ENCODE measurements around the gene RDX. TPM values are rescaled to one million over a fixed set of nuclear protein-coding genes. Genes with fewer than 3 reads are reported as not detected.

RDX gene
- total RNA-seq, 4 donors from 2014 or later, result 8.3 to 113 (median 13.7) TPM

- Histone ChIP-seq H3K4me1 (no peaks in the 10 kb centered on the region), H3K4me3 (no peak overlapping the region), H3K9me3 (no peaks in the 10 kb centered on the region), H3K27me3 (no peaks in the 10 kb centered on the region), H3K27ac (no peak overlapping the region), H3K36me3 (peaks cover 0 to 7% (median 0%) of the 10 kb centered on the region in 3 donors)
- TF ChIP-seq CTCF (IDR thresholded peaks at IDR 0.05) (no peak), POLR2A (IDR thresholded peaks at IDR 0.05) (no peak)
- DNase-seq, result no peak
Measured at GRCh38 chr11:110169738-110170137, 126.7 kb downstream of the RDX start.

GRCh38 chr11:110168033-110168803 lies 128.2 kb downstream of the RDX start:
- Histone ChIP-seq H3K9me3 (no peaks in the 10 kb centered on the region), H3K4me3 (no peak overlapping the region), H3K4me1 (no peaks in the 10 kb centered on the region), H3K36me3 (peaks cover 0 to 15% (median 0%) of the 10 kb centered on the region in 3 donors), H3K27me3 (no peaks in the 10 kb centered on the region), H3K27ac (no peak overlapping the region)
- TF ChIP-seq CTCF (IDR thresholded peaks at IDR 0.05), result no peak
- TF ChIP-seq POLR2A (IDR thresholded peaks at IDR 0.05), result no peak
- DNase-seq, result no peak

GRCh38 chr11:110165039-110165925 lies 131.1 kb downstream of the RDX start:
- no peak for TF ChIP-seq CTCF (IDR thresholded peaks at IDR 0.05)

GRCh38 chr11:110162216-110162615 lies 134.2 kb downstream of the RDX start:
- no peak overlapping the region for H3K4me3 ChIP-seq
- no peaks in the 10 kb centered on the region for H3K9me3 ChIP-seq
- no peak for TF ChIP-seq CTCF (IDR thresholded peaks at IDR 0.05)
- no peak for TF ChIP-seq POLR2A (IDR thresholded peaks at IDR 0.05)
- H3K4me1 ChIP-seq, result no peaks in the 10 kb centered on the region
- H3K27me3 ChIP-seq, result no peaks in the 10 kb centered on the region
- peaks cover 0 to 33% (median 0%) of the 10 kb centered on the region in 3 donors for H3K36me3 ChIP-seq
- no peak overlapping the region for H3K27ac ChIP-seq
- no peak for DNase-seq

More at GRCh38 chr11:110165039-110165925, 131.1 kb downstream of the RDX start:
- H3K9me3 ChIP-seq, result no peaks in the 10 kb centered on the region
- no peak overlapping the region for H3K4me3 ChIP-seq
- no peaks in the 10 kb centered on the region for H3K4me1 ChIP-seq
- H3K27ac ChIP-seq, result no peak overlapping the region
- H3K27me3 ChIP-seq, result no peaks in the 10 kb centered on the region
- H3K36me3 ChIP-seq, result peaks cover 0 to 23% (median 0%) of the 10 kb centered on the region in 3 donors
- DNase-seq, result no peak

GRCh38 chr11:110161061-110161460 lies 135.4 kb downstream of the RDX start:
- no peak for DNase-seq
- TF ChIP-seq CTCF (IDR thresholded peaks at IDR 0.05), result no peak
- no peak for TF ChIP-seq POLR2A (IDR thresholded peaks at IDR 0.05)
- Histone ChIP-seq H3K27ac (no peak overlapping the region), H3K4me1 (no peaks in the 10 kb centered on the region), H3K27me3 (no peaks in the 10 kb centered on the region), H3K36me3 (peaks cover 0 to 38% (median 0%) of the 10 kb centered on the region in 3 donors), H3K9me3 (no peaks in the 10 kb centered on the region), H3K4me3 (no peak overlapping the region)
